Activated T-helper 17 cell treated with anti-CD3 and anti-CD28 coated beads, Interleukin-2, amount 50 U/mL, for 72 hours (primary cell): ENCODE results near the gene TSHZ2. TPM values are rescaled to one million over a fixed set of nuclear protein-coding genes. Genes with fewer than 3 reads are reported as not detected.
"Not testable (repeated sequence)": the region's sequence is repeated elsewhere in the genome, so short reads cannot be mapped to it uniquely, and the experiment has no call there.

Experiments
- ATAC-seq: fragments of 150-1000 bp; cut with Tn5 transposase; replicated peaks from 2 replicates; pipeline ENCODE4 v1.10.0; 2021; ENCODE audit warnings: mild to moderate bottlenecking, moderate library complexity
- H3K27ac Mint-ChIP-seq: one replicate; pipeline ENCODE4 v1.8.0; 2022; ENCODE audit warnings: mixed read lengths
- H3K27me3 Mint-ChIP-seq: one replicate; pipeline ENCODE4 v1.8.0; 2022; ENCODE audit warnings: mixed read lengths
- H3K36me3 Mint-ChIP-seq: one replicate; pipeline ENCODE4 v1.8.0; 2022; ENCODE audit warnings: low read depth, mild to moderate bottlenecking, mixed read lengths
- H3K4me1 Mint-ChIP-seq: one replicate; pipeline ENCODE4 v1.8.0; 2022; ENCODE audit warnings: mixed read lengths
- H3K4me3 Mint-ChIP-seq: one replicate; pipeline ENCODE4 v1.8.0; 2022; ENCODE audit warnings: mild to moderate bottlenecking, mixed read lengths
- H3K9me3 Mint-ChIP-seq: one replicate; pipeline ENCODE4 v1.8.0; 2022; ENCODE audit warnings: mixed read lengths
- total RNA-seq, 2 donors: library from RNA; stranded (reverse); gene quantifications; one replicate each; pipeline ENCODE4 v1.2.3, GENCODE V29; 2022

The TSHZ2 gene
- total RNA-seq, 2 donors from 2014 or later, result 29.8 to 58.2 TPM

DNA sequence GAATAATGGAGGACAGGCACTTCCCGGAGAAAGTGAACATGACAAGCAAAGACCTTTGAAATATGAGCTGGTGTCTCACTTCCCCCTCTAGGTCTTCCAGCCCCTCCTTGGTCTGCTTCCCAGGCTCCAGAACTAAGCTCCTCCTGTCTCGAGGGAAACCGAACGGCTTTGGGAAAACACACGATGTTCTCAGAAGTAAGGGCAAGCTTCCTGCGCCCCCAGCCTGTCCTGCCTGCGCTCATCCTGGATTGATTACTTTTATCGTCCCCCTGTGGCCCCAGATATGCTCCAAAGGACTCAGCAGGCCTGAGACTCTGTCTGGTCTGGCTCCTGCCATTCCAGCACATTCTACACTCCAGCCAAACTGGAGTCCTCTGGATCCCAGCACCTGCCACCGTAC is 538.1 kb downstream of the TSHZ2 start:
- Mint-ChIP-seq H3K4me1 (no peaks in the 10 kb centered on the region), H3K9me3 (no peaks in the 10 kb centered on the region), H3K27ac (no peak overlapping the region), H3K27me3 (no peaks in the 10 kb centered on the region), H3K36me3 (no peaks in the 10 kb centered on the region), H3K4me3 (no peak overlapping the region)
- no peak for ATAC-seq

DNA sequence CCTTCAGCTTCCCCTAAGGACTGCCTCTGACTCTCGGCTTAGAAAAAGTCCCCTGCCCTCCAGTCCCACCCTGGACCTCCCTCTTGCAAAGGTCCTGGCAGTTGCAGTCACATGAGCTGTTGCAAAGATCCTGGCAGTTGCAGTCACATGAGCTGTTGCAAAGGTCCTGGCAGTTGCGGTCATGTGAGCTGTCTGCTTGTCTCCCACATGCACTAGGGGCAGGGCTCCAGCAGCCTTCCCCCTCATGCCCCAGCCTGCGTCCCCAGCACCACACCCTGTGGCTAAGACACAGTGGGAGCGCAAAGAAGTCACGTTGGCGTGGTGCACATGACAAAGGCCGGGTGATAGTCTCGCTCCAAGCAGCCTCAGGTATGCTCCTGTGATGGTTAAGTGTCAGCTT is 538.5 kb downstream of the TSHZ2 start:
- ATAC-seq, result no peak
- no peak overlapping the region for H3K27ac Mint-ChIP-seq
- H3K27me3 Mint-ChIP-seq, result no peaks in the 10 kb centered on the region
- no peak overlapping the region for H3K4me3 Mint-ChIP-seq
- no peaks in the 10 kb centered on the region for H3K4me1 Mint-ChIP-seq
- H3K36me3 Mint-ChIP-seq, result no peaks in the 10 kb centered on the region
- no peaks in the 10 kb centered on the region for H3K9me3 Mint-ChIP-seq

DNA sequence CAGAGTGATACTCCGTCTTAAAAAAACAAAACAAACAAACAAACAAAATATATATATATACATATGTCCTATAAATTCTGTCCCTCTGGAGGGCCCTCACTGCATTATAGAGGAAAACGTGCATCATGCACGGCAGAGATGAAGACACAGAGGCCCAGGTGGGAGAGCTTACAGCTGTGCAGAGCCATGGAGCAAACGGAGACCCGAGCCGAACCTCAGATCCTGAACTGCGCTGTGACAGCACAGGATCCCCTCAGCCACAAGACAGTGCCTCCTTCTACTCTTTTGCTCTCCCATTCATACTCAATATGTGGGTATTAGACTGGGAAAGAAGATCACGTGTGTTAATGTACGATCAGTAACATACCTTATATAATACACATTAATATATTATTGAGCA is 539.9 kb downstream of the TSHZ2 start:
- no peaks in the 10 kb centered on the region for H3K4me1 Mint-ChIP-seq
- H3K4me3 Mint-ChIP-seq, result no peak overlapping the region
- H3K27ac Mint-ChIP-seq, result no peak overlapping the region
- H3K9me3 Mint-ChIP-seq, result no peaks in the 10 kb centered on the region
- H3K36me3 Mint-ChIP-seq, result no peaks in the 10 kb centered on the region
- no peak for ATAC-seq
- no peaks in the 10 kb centered on the region for H3K27me3 Mint-ChIP-seq

DNA sequence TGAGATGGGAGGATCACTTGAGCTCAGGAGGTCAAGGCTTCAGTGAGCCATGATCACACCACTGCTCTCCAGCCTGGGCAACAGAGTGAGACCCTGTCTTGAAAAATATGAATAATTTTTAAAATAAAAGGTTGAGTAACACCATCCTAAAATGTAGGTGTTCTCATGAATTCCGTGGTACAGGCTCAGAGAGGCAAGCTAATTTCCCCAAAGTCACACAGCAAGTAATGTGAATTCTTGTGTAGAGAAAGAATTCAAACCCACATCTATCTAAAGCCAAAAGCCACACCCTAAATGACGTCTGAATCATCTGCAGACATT is 541.0 kb downstream of the TSHZ2 start:
- Mint-ChIP-seq H3K27me3 (no peaks in the 10 kb centered on the region), H3K4me1 (no peaks in the 10 kb centered on the region), H3K36me3 (no peaks in the 10 kb centered on the region), H3K4me3 (no peak overlapping the region), H3K27ac (no peak overlapping the region), H3K9me3 (no peaks in the 10 kb centered on the region)
- no peak for ATAC-seq

DNA sequence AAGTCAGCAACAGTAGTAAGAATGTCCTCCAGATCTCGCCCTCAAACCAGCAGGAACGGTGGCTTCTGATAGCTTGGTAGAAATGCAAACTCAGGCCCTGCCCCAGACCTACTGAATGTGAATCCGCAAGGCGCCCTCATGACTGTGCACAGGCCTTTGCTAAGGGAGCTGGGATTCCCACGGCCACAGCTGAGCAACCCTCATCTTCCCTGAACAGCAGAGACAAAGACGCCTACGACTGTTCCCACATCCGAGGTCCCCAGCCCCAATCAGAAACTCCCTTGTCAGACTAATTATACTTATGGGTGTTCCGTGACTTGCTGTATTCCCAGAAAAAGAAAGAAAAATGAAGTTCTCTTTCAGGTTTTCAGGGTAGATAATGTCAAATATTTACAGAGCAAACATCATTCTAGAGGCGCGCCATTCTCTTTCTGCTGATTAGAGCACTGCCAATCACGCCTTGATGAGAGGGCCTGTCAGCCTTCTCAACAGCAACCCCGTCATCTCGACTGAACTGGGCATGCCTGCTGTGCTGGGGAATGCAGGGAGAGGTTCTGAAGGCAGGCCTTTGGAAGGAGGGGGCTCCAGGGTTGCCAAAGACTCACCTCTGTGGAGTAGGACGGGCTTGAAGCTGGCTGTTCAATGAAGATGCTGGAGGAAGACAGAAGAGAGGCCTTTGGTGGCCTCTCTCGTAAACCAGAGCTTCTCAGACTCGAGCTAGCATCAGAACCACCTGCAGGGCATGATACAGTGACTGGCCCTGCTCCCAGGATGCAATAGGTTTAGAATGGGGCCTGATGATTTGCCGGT is 541.5 kb downstream of the TSHZ2 start:
- Mint-ChIP-seq H3K4me1 (no peaks in the 10 kb centered on the region), H3K9me3 (no peaks in the 10 kb centered on the region)

DNA sequence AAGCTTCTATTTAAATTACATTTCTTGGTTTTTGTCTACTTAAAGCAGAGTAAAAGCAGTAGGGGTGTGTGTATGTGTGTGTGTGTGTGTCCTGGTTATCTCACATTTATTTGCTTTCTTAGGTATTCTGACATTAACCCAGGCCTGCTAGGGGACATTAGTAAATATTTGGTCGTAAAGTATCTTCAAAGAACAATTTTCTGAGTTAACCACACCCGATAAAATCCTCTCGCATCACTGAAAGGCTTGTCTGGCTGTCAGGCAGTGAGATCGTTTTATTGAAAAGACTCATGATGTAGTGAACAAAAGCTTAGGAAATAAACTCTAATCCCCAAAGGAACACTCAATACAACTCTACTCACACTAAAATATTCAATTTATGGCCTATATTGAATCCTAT is 543.6 kb downstream of the TSHZ2 start:
- Mint-ChIP-seq H3K27me3 (no peaks in the 10 kb centered on the region), H3K4me3 (no peak overlapping the region), H3K9me3 (no peaks in the 10 kb centered on the region), H3K36me3 (no peaks in the 10 kb centered on the region), H3K27ac (no peak overlapping the region), H3K4me1 (no peaks in the 10 kb centered on the region)
- no peak for ATAC-seq

More for the DNA sequence above, 541.5 kb downstream of the TSHZ2 start:
- Mint-ChIP-seq H3K27ac (no peak overlapping the region), H3K4me3 (no peak overlapping the region), H3K27me3 (no peaks in the 10 kb centered on the region), H3K36me3 (no peaks in the 10 kb centered on the region)
- ATAC-seq, result no peak

DNA sequence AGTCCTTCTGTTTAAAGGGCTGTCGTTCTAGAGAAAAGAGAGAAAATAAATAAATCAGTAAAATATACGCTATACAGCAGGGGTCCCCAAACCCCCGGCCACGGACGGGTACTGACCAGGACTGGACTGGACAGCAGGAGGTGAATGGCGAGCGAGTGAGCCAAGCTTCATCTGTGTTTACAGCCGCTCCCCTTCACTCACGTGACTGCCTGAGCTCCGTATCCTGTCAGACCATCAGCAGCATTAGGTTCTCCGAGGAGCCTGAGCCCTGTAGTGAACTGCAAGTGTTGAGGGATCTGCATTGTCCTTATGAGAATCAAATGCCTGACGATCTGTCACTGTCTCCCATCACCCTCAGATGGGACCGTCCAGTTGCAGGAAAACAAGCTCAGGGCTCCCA is 545.0 kb downstream of the TSHZ2 start:
- Mint-ChIP-seq H3K27me3 (no peaks in the 10 kb centered on the region), H3K9me3 (no peaks in the 10 kb centered on the region), H3K4me1 (no peaks in the 10 kb centered on the region), H3K27ac (no peak overlapping the region), H3K4me3 (no peak overlapping the region), H3K36me3 (no peaks in the 10 kb centered on the region)
- ATAC-seq, result no peak

DNA sequence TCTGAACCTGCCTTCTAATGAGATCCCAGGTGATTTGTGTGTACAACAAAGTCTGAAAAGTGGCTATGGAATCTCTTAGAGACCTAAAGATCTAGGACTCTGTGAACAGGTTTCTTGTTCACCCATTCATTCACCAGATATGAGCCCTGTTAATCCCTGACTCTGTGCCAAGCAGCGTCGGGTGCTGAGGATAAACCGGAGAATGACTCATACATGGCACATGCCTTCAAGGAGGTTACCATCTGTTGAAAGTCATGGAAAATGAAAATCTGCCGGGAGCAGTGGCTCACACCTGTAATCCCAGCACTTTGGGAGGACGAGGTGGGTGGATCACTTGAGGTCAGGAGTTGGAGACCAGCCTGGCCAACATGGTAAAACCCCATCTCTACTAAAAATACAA is 549.3 kb downstream of the TSHZ2 start:
- not testable (repeated sequence) for H3K4me3 Mint-ChIP-seq, H3K27me3 Mint-ChIP-seq, H3K27ac Mint-ChIP-seq

DNA sequence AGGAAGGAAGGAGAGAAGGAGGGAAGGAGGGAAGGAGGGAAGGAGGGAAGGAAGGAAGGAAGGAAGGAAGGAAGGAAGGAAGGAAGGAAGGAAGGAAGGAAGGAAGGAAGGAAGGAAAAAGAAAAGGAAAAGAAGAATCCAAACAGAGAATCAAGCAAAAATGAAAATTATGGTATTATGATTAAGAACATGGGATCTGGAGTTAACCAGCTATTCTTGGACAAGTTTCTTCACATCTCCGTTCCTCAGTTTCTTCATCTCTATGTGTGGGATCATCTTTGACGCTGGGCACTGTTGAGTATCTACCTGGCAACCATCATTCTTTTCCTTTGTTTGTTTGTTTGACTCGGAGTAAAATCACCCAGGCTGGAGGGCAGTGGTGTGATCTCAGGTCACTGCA is 549.9 kb downstream of the TSHZ2 start:
- Mint-ChIP-seq H3K4me1 (no peaks in the 10 kb centered on the region), H3K27ac (no peak overlapping the region), H3K4me3 (no peak overlapping the region), H3K36me3 (no peaks in the 10 kb centered on the region), H3K27me3 (no peaks in the 10 kb centered on the region), H3K9me3 (no peaks in the 10 kb centered on the region)
- no peak for ATAC-seq

More for the DNA sequence above, 549.3 kb downstream of the TSHZ2 start:
- ATAC-seq, H3K9me3 Mint-ChIP-seq, H3K4me1 Mint-ChIP-seq, H3K36me3 Mint-ChIP-seq: not testable (repeated sequence)

DNA sequence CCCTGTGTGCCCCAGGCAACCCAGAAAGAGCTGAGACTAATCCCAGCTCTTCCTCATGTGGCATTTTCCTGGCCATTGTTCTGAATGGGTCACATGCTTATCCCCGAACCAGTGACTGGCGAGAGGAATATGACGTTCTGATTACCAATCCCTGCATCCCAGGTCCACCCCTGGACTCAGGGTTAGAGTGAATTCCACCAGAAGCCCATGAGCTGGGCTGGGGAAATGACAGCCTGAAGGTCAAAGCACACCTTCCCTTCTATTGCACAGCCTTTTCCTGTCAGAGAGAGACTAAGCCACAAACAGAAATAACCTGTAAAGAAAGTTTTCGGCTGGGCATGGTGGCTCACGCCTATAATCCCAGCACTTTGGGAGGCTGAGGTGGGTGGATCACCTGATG is 550.5 kb downstream of the TSHZ2 start:
- no peak for ATAC-seq
- H3K27ac Mint-ChIP-seq, result no peak overlapping the region
- H3K27me3 Mint-ChIP-seq, result no peaks in the 10 kb centered on the region
- H3K36me3 Mint-ChIP-seq, result no peaks in the 10 kb centered on the region
- no peak overlapping the region for H3K4me3 Mint-ChIP-seq
- no peaks in the 10 kb centered on the region for H3K4me1 Mint-ChIP-seq
- H3K9me3 Mint-ChIP-seq, result no peaks in the 10 kb centered on the region

DNA sequence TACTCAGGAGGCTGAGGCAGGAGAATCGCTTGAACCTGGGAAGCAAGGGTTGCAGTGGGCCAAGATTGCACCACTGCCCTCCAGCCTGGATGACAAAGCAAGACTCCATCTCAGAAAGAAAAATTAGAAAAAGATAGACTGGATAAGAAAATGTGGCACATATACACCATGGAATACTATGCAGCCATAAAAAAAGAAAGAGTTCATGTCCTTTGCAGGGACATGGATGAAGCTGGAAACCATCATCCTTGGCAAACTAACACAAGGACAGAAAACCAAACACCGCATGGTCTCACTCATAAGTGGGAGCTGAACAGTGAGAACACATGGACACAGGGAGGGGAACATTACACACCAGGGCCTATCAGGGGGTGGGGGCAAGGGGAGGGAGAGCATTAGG is 551.5 kb downstream of the TSHZ2 start:
- not testable (repeated sequence) for H3K9me3 Mint-ChIP-seq, H3K4me1 Mint-ChIP-seq, H3K27me3 Mint-ChIP-seq, H3K4me3 Mint-ChIP-seq, H3K27ac Mint-ChIP-seq, H3K36me3 Mint-ChIP-seq, ATAC-seq

DNA sequence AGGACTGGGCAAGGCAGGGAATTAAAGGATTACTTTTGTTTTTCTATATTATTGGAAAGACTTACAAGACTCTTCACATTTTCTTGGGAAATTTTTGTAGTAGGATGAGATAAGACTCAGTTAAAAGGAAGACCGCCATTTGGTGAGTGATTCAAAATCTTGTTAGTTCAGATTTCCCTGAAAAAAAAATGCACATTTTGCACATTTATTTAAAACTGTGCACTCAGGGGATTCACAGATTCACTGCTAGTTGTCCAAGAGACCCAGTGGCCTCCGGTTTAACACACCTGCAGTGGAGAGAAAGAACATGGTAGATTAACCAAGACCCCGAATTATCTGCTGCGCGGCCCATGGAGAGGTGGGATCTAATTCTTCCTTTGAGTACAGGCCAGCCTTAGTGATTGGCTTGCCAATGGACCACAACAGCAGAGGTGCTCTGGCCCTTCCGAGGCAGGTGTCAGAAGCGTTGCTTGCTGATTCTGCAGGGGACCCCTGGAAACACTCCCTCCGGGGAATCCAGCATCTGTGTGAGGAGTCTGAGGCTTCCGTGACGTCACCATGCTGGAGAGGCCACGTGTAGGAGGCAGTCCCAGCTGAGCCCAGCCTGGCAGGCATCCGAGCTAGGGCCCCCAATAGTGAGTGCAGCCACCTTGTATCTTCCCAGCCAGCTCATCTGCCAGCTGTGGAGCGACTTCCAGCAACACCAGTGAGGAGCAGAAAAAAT is 552.6 kb downstream of the TSHZ2 start:
- ATAC-seq, result no peak

DNA sequence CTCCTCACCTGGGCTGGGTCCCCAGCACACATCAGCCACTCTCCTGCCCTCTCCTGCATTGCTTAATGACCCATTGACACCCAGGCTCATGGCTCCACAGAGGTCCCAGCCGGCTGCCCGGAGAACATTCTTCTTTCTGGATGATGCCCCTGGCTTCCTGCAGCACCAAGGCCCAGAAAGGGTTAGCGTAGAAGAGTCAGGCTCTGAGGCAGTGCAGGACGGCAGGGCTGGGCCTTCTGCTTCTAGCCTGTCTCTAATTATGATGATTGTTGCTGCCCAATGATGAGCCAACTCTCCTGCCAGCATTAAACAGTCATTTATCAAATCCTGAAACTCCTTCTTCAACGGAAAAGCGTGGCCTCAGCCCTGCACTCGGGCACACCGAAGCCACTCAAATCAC is 555.0 kb downstream of the TSHZ2 start:
- no peaks in the 10 kb centered on the region for H3K9me3 Mint-ChIP-seq

More for the DNA sequence above, 552.6 kb downstream of the TSHZ2 start:
- Mint-ChIP-seq H3K4me1 (no peaks in the 10 kb centered on the region), H3K9me3 (no peaks in the 10 kb centered on the region), H3K27ac (no peak overlapping the region), H3K36me3 (no peaks in the 10 kb centered on the region), H3K27me3 (no peaks in the 10 kb centered on the region), H3K4me3 (no peak overlapping the region)

DNA sequence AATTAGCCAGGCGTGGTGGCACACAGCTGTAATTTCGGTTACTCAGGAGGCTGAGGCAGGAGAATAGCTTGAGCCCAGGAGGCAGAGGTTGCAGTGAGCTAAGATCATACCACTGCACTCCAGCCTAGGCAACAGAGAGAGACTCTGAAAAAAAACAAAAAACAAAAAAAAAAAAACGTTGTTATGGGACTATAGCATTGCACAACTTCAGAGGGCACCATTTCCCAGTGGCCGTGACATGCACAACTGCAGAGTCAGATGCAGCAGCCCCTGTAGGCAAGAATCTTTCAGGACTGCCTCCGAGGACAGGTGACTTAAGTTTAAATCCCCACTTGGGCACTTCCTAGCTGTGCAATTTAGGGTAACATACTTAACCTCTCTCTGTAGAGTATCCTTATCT is 557.5 kb downstream of the TSHZ2 start:
- Mint-ChIP-seq H3K4me1 (no peaks in the 10 kb centered on the region), H3K36me3 (no peaks in the 10 kb centered on the region), H3K27ac (no peak overlapping the region), H3K4me3 (no peak overlapping the region), H3K27me3 (no peaks in the 10 kb centered on the region), H3K9me3 (no peaks in the 10 kb centered on the region)
- ATAC-seq, result no peak

More for the DNA sequence above, 555.0 kb downstream of the TSHZ2 start:
- Mint-ChIP-seq H3K4me1 (no peaks in the 10 kb centered on the region), H3K27me3 (no peaks in the 10 kb centered on the region), H3K4me3 (no peak overlapping the region), H3K36me3 (no peaks in the 10 kb centered on the region), H3K27ac (no peak overlapping the region)
- no peak for ATAC-seq

DNA sequence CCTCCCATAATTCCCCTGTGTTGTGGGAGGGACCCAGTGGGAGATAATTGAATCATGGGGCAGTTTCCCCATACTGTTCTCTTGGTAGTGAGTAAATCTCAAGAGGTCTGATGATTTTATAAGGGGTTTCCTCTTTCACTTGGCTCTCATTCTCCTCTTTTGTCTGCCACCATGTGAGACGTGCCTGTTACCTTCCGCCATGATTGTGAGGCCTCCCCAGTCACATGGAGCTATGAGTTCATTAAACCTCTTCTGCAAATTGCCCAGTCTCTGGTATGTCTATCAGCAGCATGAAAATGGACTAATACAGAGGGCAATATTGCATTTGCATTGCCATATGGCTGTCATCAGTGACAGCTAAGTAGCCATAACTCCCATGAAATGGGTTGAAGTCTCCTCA is 558.3 kb downstream of the TSHZ2 start:
- no peak overlapping the region for H3K4me3 Mint-ChIP-seq
- no peaks in the 10 kb centered on the region for H3K36me3 Mint-ChIP-seq
- H3K27me3 Mint-ChIP-seq, result no peaks in the 10 kb centered on the region
- H3K4me1 Mint-ChIP-seq, result no peaks in the 10 kb centered on the region
- no peak for ATAC-seq
- H3K27ac Mint-ChIP-seq, result no peak overlapping the region
- H3K9me3 Mint-ChIP-seq, result no peaks in the 10 kb centered on the region
